ENCODE measurements around the gene SLC35F2. TPM values are rescaled to one million over a fixed set of nuclear protein-coding genes. Genes with fewer than 3 reads are reported as not detected.

Gene SLC35F2
- total and polyA plus RNA-seq, 2 of the 4 experiments (the other 2 are of a cell fraction): 4.9 to 15.4 TPM

GRCh38 chr11:107836851-107837250 lies 21.7 kb downstream of the SLC35F2 start:
- Histone ChIP-seq H3K23ac (ENCODE audit: low read depth, low read length) (no peak overlapping the region), H2BK20ac (ENCODE audit: low read depth, low read length) (no peak overlapping the region), H3K9me3 (ENCODE audit: control insufficient read depth, insufficient read depth, low read length) (no peaks in the 10 kb centered on the region), H2BK5ac (ENCODE audit: low read depth, low read length, poor library complexity, severe bottlenecking) (no peak overlapping the region), H3K4me2 (ENCODE audit: low read depth, low read length) (no peak overlapping the region), H3K4me1 (ENCODE audit: control insufficient read depth, insufficient read depth, low read length) (peaks cover 10% of the 10 kb centered on the region), H2AK9ac (replicated peaks; ENCODE audit: low read depth, low read length, poor library complexity) (no peak overlapping the region), H3K9me1 (ENCODE audit: insufficient read depth, low read length) (peaks cover 9% of the 10 kb centered on the region; the same call in 1 of the 2 replicates), H3K36me3 (ENCODE audit: control insufficient read depth, insufficient read depth, low read length) (no peaks in the 10 kb centered on the region), H3K14ac (replicated peaks; ENCODE audit: low read depth, low read length) (no peak overlapping the region), H2AFZ (replicated peaks; ENCODE audit: low read length, poor library complexity) (no peak overlapping the region), H4K20me1 (ENCODE audit: insufficient read depth, low read length) (no peaks in the 10 kb centered on the region), H4K5ac (ENCODE audit: low read depth, low read length) (no peak overlapping the region), H3K9ac (ENCODE audit: low read depth, low read length) (no peak overlapping the region), H3K4ac (ENCODE audit: low read depth, low read length) (no peak overlapping the region), H4K91ac (ENCODE audit: insufficient read depth, low read depth, low read length) (no peak overlapping the region), H3K4me3 (ENCODE audit: insufficient read depth, low read depth, low read length) (no peak overlapping the region), H2AK5ac (ENCODE audit: low read depth, low read length) (no peak overlapping the region), H4K8ac (ENCODE audit: low read depth in 2 of 2, low read length in 2 of 2) (no peak overlapping the region), H3K27me3 (ENCODE audit: control insufficient read depth, insufficient read depth, low read length) (no peaks in the 10 kb centered on the region), H2BK15ac (ENCODE audit: low read depth, low read length) (no peak overlapping the region), H2BK120ac (ENCODE audit: low read depth, low read length) (no peak overlapping the region), H3K27ac (ENCODE audit: insufficient read depth, low read length) (no peak overlapping the region), H3K79me1 (ENCODE audit: low read depth in 1 of 2, low read length in 2 of 2) (peaks cover 0 to 4% of the 10 kb centered on the region in 2 experiments; a peak in 1 of 4 replicates), H3K18ac (ENCODE audit: low read depth, low read length) (no peak overlapping the region), H3K56ac (ENCODE audit: extremely low read depth, insufficient read depth, low read length) (no peak overlapping the region)
- WGBS, 2 experiments (ENCODE audit: extremely low coverage in 2 of 2, insufficient read length in 1 of 2): 80% methylated on average over 1 of the region's 3 CpGs; no CpG with 5 or more reads in 1 of the 2 experiments
- no peak for ATAC-seq (ENCODE audit: low read depth)
- no TSS peak for BruUV-seq (replicated peaks)
- DNase-seq: no peak
- in situ Hi-C loops (cut with MboI; ENCODE audit: low sequenced_read_pairs): no loop called here
- TF ChIP-seq MXI1 (IDR thresholded peaks at IDR 0.05; ENCODE audit: borderline replicate concordance, low read depth, low read length) (no peak), RCOR1 (IDR thresholded peaks at IDR 0.05; ENCODE audit: insufficient replicate concordance, low read length) (no peak), BHLHE40 (IDR thresholded peaks at IDR 0.05; ENCODE audit: low read depth, low read length) (no peak), CTCF (conservative IDR thresholded peaks at IDR 0.05; ENCODE audit: low read depth, low read length) (no peak), RFX5 (IDR thresholded peaks at IDR 0.05; ENCODE audit: low read depth, low read length) (no peak), POLR2A (IDR thresholded peaks at IDR 0.05; ENCODE audit: low read depth, low read length) (no peak), NFE2L2 (IDR thresholded peaks at IDR 0.05; ENCODE audit: low read depth, low read length) (no peak), USF2 (IDR thresholded peaks at IDR 0.05; ENCODE audit: low read depth, low read length) (no peak), RAD21 (IDR thresholded peaks at IDR 0.05; ENCODE audit: low read length) (no peak), CHD1 (IDR thresholded peaks at IDR 0.05; ENCODE audit: low read depth, low read length) (no peak), MAFK (IDR thresholded peaks at IDR 0.05; ENCODE audit: low read depth, low read length) (no peak), FOS (IDR thresholded peaks at IDR 0.05; ENCODE audit: low read depth, low read length) (no peak), CEBPB (IDR thresholded peaks at IDR 0.05; ENCODE audit: low read depth, low read length) (no peak), MAZ (IDR thresholded peaks at IDR 0.05; ENCODE audit: borderline replicate concordance, low read depth, low read length) (no peak), ELK1 (IDR thresholded peaks at IDR 0.05; ENCODE audit: borderline replicate concordance, low read depth, low read length) (no peak), SMC3 (IDR thresholded peaks at IDR 0.05; ENCODE audit: low read depth, low read length) (no peak)
- dilution Hi-C loops (cut with HindIII; ENCODE audit: low sequenced_read_pairs, unreplicated experiment): no loop called here
- ChIA-PET CTCF (no interaction called here), POLR2A (ENCODE audit: unreplicated experiment) (no interaction called here)
- intact Hi-C loops (cut with micrococcal nuclease): no loop called here

All from IMR-90 (cell line).